Ishikawa (cell line): Measurements from ENCODE around the gene CABLES1.

Experiments
- EP300 ChIP-seq: IDR thresholded peaks from 2 replicates; pipeline ENCODE4 v1.6.1; 2012; ENCODE audit warnings: borderline replicate concordance
- MAX ChIP-seq: IDR thresholded peaks from 2 replicates; pipeline ENCODE4 v1.6.1; 2012
- NFIC ChIP-seq: IDR thresholded peaks from 2 replicates; pipeline ENCODE4 v1.6.1; 2012
- RAD21 ChIP-seq: IDR thresholded peaks from 2 replicates; pipeline ENCODE4 v1.6.1; 2012; ENCODE audit warnings: low read depth
- REST ChIP-seq: IDR thresholded peaks from 2 replicates; pipeline ENCODE4 v1.6.1; 2012; ENCODE audit warnings: low read depth, mild to moderate bottlenecking
- TCF12 ChIP-seq: IDR thresholded peaks from 2 replicates; pipeline ENCODE4 v1.6.1; 2012; ENCODE audit warnings: low read depth
- ZBTB7A ChIP-seq: IDR thresholded peaks from 2 replicates; pipeline ENCODE4 v1.6.1; 2012; ENCODE audit warnings: low read depth

- TF ChIP-seq TCF12, result no peak
- TF ChIP-seq REST, result no peak
- TF ChIP-seq ZBTB7A, result no peak
- no peak for TF ChIP-seq EP300
- no peak for TF ChIP-seq MAX
- no peak for TF ChIP-seq RAD21
- no peak for TF ChIP-seq NFIC
Measured at GRCh38 chr18:23181547-23181946, 46.3 kb downstream of the CABLES1 start.
